GM06990 (cell line): ENCODE data around the gene MSGN1.

ENCODE experiments used
- DNase-seq: peaks from one replicate; pipeline ENCODE4 v3.0.0-alpha.2; 2011; ENCODE audit not compliant: insufficient read length; ENCODE audit errors: extremely low read depth
- H3K27me3 ChIP-seq: replicated peaks from 2 replicates; pipeline ENCODE4 v1.6.0; 2011; ENCODE audit warnings: low read length; ENCODE audit not compliant: control insufficient read depth, insufficient read depth
- H3K36me3 ChIP-seq: 2 replicates; pipeline ENCODE4 v1.5.1; 2011; ENCODE audit warnings: low read length; ENCODE audit not compliant: control insufficient read depth, insufficient read depth
- H3K4me3 ChIP-seq: replicated peaks from 2 replicates; pipeline ENCODE4 v1.5.1; 2011; ENCODE audit warnings: low read depth, mild to moderate bottlenecking, control low read depth, low read length
- CTCF ChIP-seq: IDR thresholded peaks from 2 replicates; pipeline ENCODE4 v1.5.1; 2011; ENCODE audit warnings: low read length, control low read depth, mild to moderate bottlenecking, inconsistent platforms; ENCODE audit not compliant: insufficient read depth, poor library complexity, severe bottlenecking

MSGN1 gene

GRCh38 chr2:17864676-17865075 lies 48.4 kb downstream of the MSGN1 start:
- no peak for TF ChIP-seq CTCF
- no peak for DNase-seq

GRCh38 chr2:17867133-17867532 lies 50.9 kb downstream of the MSGN1 start:
- H3K27me3 ChIP-seq = no peaks in the 10 kb centered on the region; the same call in 1 of the 2 replicates
- TF ChIP-seq CTCF = no peak
- DNase-seq = no peak

More at GRCh38 chr2:17864676-17865075, 48.4 kb downstream of the MSGN1 start:
- Histone ChIP-seq H3K27me3 (no peaks in the 10 kb centered on the region; the same call in 1 of the 2 replicates), H3K4me3 (no peak overlapping the region), H3K36me3 (no peaks in the 10 kb centered on the region)

More at GRCh38 chr2:17867133-17867532, 50.9 kb downstream of the MSGN1 start:
- H3K4me3 ChIP-seq = no peak overlapping the region
- H3K36me3 ChIP-seq = no peaks in the 10 kb centered on the region
